Endothelial cell of hepatic sinusoid (primary cell): Measurements from ENCODE around the gene TAB3.

ENCODE experiments used
- in situ Hi-C: cut with HindIII; loops from 2 replicates; pipeline ENCODE4 v1.10.0; 2017; ENCODE audit warnings: low sequenced_read_pairs

The TAB3 gene

GRCh38 chrX:30887721-30888120 is 1.3 kb downstream of the TAB3 start:
- in situ Hi-C loops: no loop called here

GRCh38 chrX:30887288-30887687 is 1.8 kb downstream of the TAB3 start:
- in situ Hi-C loops: no loop called here

GRCh38 chrX:30885136-30885535 is 3.9 kb downstream of the TAB3 start:
- in situ Hi-C loops: no loop called here

GRCh38 chrX:30883138-30883537 is 5.9 kb downstream of the TAB3 start:
- in situ Hi-C loops: loop anchor here (5.0 kb wide), 1 partner anchor 69 kb away; no protein-coding TSS in a partner anchor

- in situ Hi-C loops: loop anchor here (5.0 kb wide), 1 partner anchor 71 kb away; no protein-coding TSS in a partner anchor
Measured at GRCh38 chrX:30881797-30882196, 7.3 kb downstream of the TAB3 start.

GRCh38 chrX:30881390-30881789 is 7.7 kb downstream of the TAB3 start:
- in situ Hi-C loops: loop anchor here (5.0 kb wide), 1 partner anchor 71 kb away; no protein-coding TSS in a partner anchor

GRCh38 chrX:30880058-30880457 is 9.0 kb downstream of the TAB3 start:
- in situ Hi-C loops: loop anchor here (5.0 kb wide), 1 partner anchor 72 kb away; no protein-coding TSS in a partner anchor

- in situ Hi-C loops: no loop called here
Measured at GRCh38 chrX:30876367-30876766, 12.7 kb downstream of the TAB3 start.

- in situ Hi-C loops: no loop called here
Measured at GRCh38 chrX:30875957-30876356, 13.1 kb downstream of the TAB3 start.

GRCh38 chrX:30874851-30875250 is 14.2 kb downstream of the TAB3 start:
- in situ Hi-C loops: loop anchor here (5.0 kb wide), 1 partner anchor 58 kb away; no protein-coding TSS in a partner anchor

GRCh38 chrX:30870572-30870971 is 18.5 kb downstream of the TAB3 start:
- in situ Hi-C loops: loop anchor here (5.0 kb wide), 1 partner anchor 53 kb away; no protein-coding TSS in a partner anchor

- in situ Hi-C loops: no loop called here
Measured at GRCh38 chrX:30865612-30866011, 23.4 kb downstream of the TAB3 start.

GRCh38 chrX:30865015-30865414 is 24.0 kb downstream of the TAB3 start:
- in situ Hi-C loops: no loop called here

- in situ Hi-C loops: no loop called here
Measured at GRCh38 chrX:30864383-30864785, 24.7 kb downstream of the TAB3 start.

- in situ Hi-C loops: no loop called here
Measured at GRCh38 chrX:30863974-30864373, 25.1 kb downstream of the TAB3 start.

- in situ Hi-C loops: no loop called here
Measured at GRCh38 chrX:30858098-30858497, 31.0 kb downstream of the TAB3 start.

GRCh38 chrX:30851449-30851848 is 37.6 kb downstream of the TAB3 start:
- in situ Hi-C loops: no loop called here

GRCh38 chrX:30835373-30835772 is 53.7 kb downstream of the TAB3 start:
- in situ Hi-C loops: no loop called here

GRCh38 chrX:30833896-30834295 is 55.2 kb downstream of the TAB3 start:
- in situ Hi-C loops: no loop called here

- in situ Hi-C loops: no loop called here
Measured at GRCh38 chrX:30831082-30831481, 58.0 kb downstream of the TAB3 start.

GRCh38 chrX:30830326-30830943 is 58.6 kb downstream of the TAB3 start:
- in situ Hi-C loops: no loop called here

- in situ Hi-C loops: no loop called here
Measured at GRCh38 chrX:30824275-30824674, 64.8 kb downstream of the TAB3 start.

GRCh38 chrX:30822764-30823163 is 66.3 kb downstream of the TAB3 start:
- in situ Hi-C loops: no loop called here
